H1 (cell line): ENCODE results near the gene EIF4A3. TPM values are rescaled to one million over a fixed set of nuclear protein-coding genes. Genes with fewer than 3 reads are reported as not detected.

Experiments
- CTCF ChIA-PET: fragments of 300-600 bp; sonication (Branson Sonifier 250); formaldehyde crosslinking; loops from one replicate; lab custom pipeline; 2021; ENCODE audit not compliant: partially characterized antibody; lab: Charles Lee
- POLR2A ChIA-PET: fragments of 300-600 bp; sonication (Branson Sonifier 250); formaldehyde crosslinking; loops from one replicate; lab custom pipeline; 2021; ENCODE audit warnings: inconsistent platforms; ENCODE audit not compliant: partially characterized antibody; lab: Charles Lee
- DNase-seq, 2 experiments: peaks; one replicate each; pipeline versions ENCODE4 v3.0.0 to v3.0.0-alpha.2; 2010 to 2022; ENCODE audit warnings: low spot score in 2 of 2, low read depth in 1 of 2, mixed read lengths in 1 of 2
- FAIRE-seq: peaks from 2 replicates; lab custom pipeline; 2011; peaks lifted over from hg19 to GRCh38; lab: Jason Lieb, UNC
- H2AFZ ChIP-seq: 2 replicates; pipeline ENCODE4 v1.8.1; 2012; ENCODE audit warnings: low read length, inconsistent platforms
- H2AK5ac ChIP-seq: 2 replicates; pipeline ENCODE4 v1.6.1; 2013; ENCODE audit warnings: low read depth, low read length
- H2BK120ac ChIP-seq: replicated peaks from 2 replicates; pipeline ENCODE3; 2013; ENCODE audit warnings: low read depth, low read length, inconsistent platforms
- H2BK12ac ChIP-seq: 2 replicates; pipeline ENCODE4 v1.6.1; 2013; ENCODE audit warnings: low read depth, low read length
- H2BK15ac ChIP-seq: 2 replicates; pipeline ENCODE4 v1.6.1; 2013; ENCODE audit warnings: low read length
- H2BK20ac ChIP-seq: 2 replicates; pipeline ENCODE4 v1.6.1; 2013; ENCODE audit warnings: low read length
- H2BK5ac ChIP-seq: 2 replicates; pipeline ENCODE4 v1.6.1; 2013; ENCODE audit warnings: low read depth, low read length
- H3K14ac ChIP-seq: 2 replicates; pipeline ENCODE4 v1.6.1; 2013; ENCODE audit warnings: inconsistent platforms; ENCODE audit not compliant: insufficient read length
- H3K18ac ChIP-seq: 2 replicates; pipeline ENCODE4 v1.6.1; 2013; ENCODE audit warnings: low read length; ENCODE audit errors: extremely low read depth
- H3K23ac ChIP-seq: 2 replicates; pipeline ENCODE4 v1.6.1; 2013; ENCODE audit warnings: inconsistent platforms; ENCODE audit not compliant: insufficient read length
- H3K23me2 ChIP-seq: 2 replicates; pipeline ENCODE4 v1.6.1; 2013; ENCODE audit warnings: low read depth, low read length
- H3K27ac ChIP-seq: 2 replicates; pipeline ENCODE4 v1.6.1; 2011; ENCODE audit warnings: low read depth, low read length, inconsistent platforms
- H3K27me3 ChIP-seq, 4 experiments: replicated peaks in 1 of 4; 1 replicate in 1 of 4; 2 replicates in 3 of 4; pipeline versions ENCODE4 v1.6.1 to v1.8.1; 2011 to 2013; ENCODE audit warnings: low read length in 3 of 4, mild to moderate bottlenecking in 3 of 4, inconsistent platforms in 2 of 4, mixed read lengths in 2 of 4, moderate library complexity in 1 of 4; ENCODE audit not compliant: control insufficient read depth in 3 of 4, insufficient read depth in 3 of 4; ENCODE audit errors: extremely low read depth in 1 of 4
- H3K36me3 ChIP-seq, 4 experiments: 2 replicates each; pipeline versions ENCODE4 v1.6.1 to v1.8.1; 2011 to 2013; ENCODE audit warnings: mild to moderate bottlenecking in 4 of 4, low read length in 3 of 4, moderate library complexity in 2 of 4, control low read depth in 1 of 4, inconsistent platforms in 1 of 4; ENCODE audit not compliant: insufficient read depth in 4 of 4, control insufficient read depth in 2 of 4
- H3K4ac ChIP-seq: replicated peaks from 2 replicates; pipeline ENCODE3; 2013; ENCODE audit warnings: low read length, low read depth, mixed read lengths, inconsistent platforms; ENCODE audit not compliant: insufficient read length
- H3K4me1 ChIP-seq, 4 experiments: replicated peaks in 1 of 4; 1 replicate in 1 of 4; 2 replicates in 3 of 4; pipeline versions ENCODE4 v1.6.1 to v1.8.1; 2011 to 2013; ENCODE audit warnings: low read length in 3 of 4, inconsistent platforms in 2 of 4, mixed read lengths in 1 of 4; ENCODE audit not compliant: insufficient read depth in 4 of 4, control insufficient read depth in 3 of 4
- H3K4me2 ChIP-seq, 2 experiments: 2 replicates each; pipeline versions ENCODE4 v1.6.1 to v1.8.1; 2011 to 2013; ENCODE audit warnings: low read depth in 2 of 2, low read length in 2 of 2, control low read depth in 1 of 2, inconsistent platforms in 1 of 2, mild to moderate bottlenecking in 1 of 2; ENCODE audit not compliant: insufficient read depth in 1 of 2
- H3K4me3 ChIP-seq, 4 experiments: fragments of 200-600, 300-600 bp in 1 of 4; sonication (generic), shearing (Covaris generic), sonication (Bioruptor Twin) in 1 of 4; 2 replicates each; pipeline versions ENCODE4 v1.5.1 to v1.8.1; 2011 to 2016; ENCODE audit warnings: low read length in 4 of 4, low read depth in 3 of 4, control low read depth in 2 of 4, inconsistent platforms in 2 of 4, mild to moderate bottlenecking in 2 of 4, mixed read lengths in 1 of 4, moderate library complexity in 1 of 4; ENCODE audit not compliant: insufficient read depth in 2 of 4; ENCODE audit errors: extremely low read depth in 1 of 4
- H3K56ac ChIP-seq: replicated peaks from 2 replicates; pipeline ENCODE3; 2013; ENCODE audit warnings: low read depth, mild to moderate bottlenecking, mixed read lengths, low read length, inconsistent platforms; ENCODE audit not compliant: insufficient read length
- H3K79me1 ChIP-seq: 2 replicates; pipeline ENCODE4 v1.6.1; 2013; ENCODE audit warnings: low read depth, low read length, control low read depth
- H3K79me2 ChIP-seq, 2 experiments: 2 replicates each; pipeline versions ENCODE4 v1.6.1 to v1.8.1; 2012 to 2013; ENCODE audit warnings: low read length in 2 of 2, mild to moderate bottlenecking in 2 of 2, inconsistent platforms in 1 of 2; ENCODE audit not compliant: insufficient read depth in 2 of 2, control insufficient read depth in 1 of 2
- H3K9ac ChIP-seq, 4 experiments: replicated peaks in 1 of 4; 1 replicate in 1 of 4; 2 replicates in 3 of 4; pipeline versions ENCODE4 v1.6.1 to v1.8.1; 2011 to 2013; ENCODE audit warnings: low read depth in 3 of 4, low read length in 3 of 4, control low read depth in 2 of 4, mild to moderate bottlenecking in 2 of 4, moderate library complexity in 2 of 4, inconsistent platforms in 1 of 4; ENCODE audit errors: extremely low read depth in 1 of 4
- H3K9me3 ChIP-seq, 2 experiments: 2 replicates each; pipeline versions ENCODE4 v1.6.1 to v1.8.1; 2012 to 2013; ENCODE audit warnings: mild to moderate bottlenecking in 2 of 2, moderate library complexity in 2 of 2, control low read depth in 1 of 2, inconsistent platforms in 1 of 2, low read depth in 1 of 2, low read length in 1 of 2, mixed read lengths in 1 of 2; ENCODE audit not compliant: insufficient read depth in 2 of 2
- H4K20me1 ChIP-seq, 2 experiments: replicated peaks in 1 of 2; 2 replicates each; pipeline versions ENCODE3 to v1.8.1; 2011 to 2013; ENCODE audit warnings: inconsistent platforms in 2 of 2, low read length in 2 of 2, mild to moderate bottlenecking in 1 of 2; ENCODE audit not compliant: insufficient read depth in 2 of 2, control insufficient read depth in 1 of 2
- H4K5ac ChIP-seq: 2 replicates; pipeline ENCODE4 v1.6.1; 2013; ENCODE audit warnings: low read length, low read depth, mixed read lengths, inconsistent platforms; ENCODE audit not compliant: insufficient read length
- H4K8ac ChIP-seq: 2 replicates; pipeline ENCODE4 v1.8.0; 2013; ENCODE audit warnings: mild to moderate bottlenecking, moderate library complexity, low read length, inconsistent platforms; ENCODE audit not compliant: insufficient read depth; ENCODE audit errors: extremely low read depth
- H4K91ac ChIP-seq: replicated peaks from 2 replicates; pipeline ENCODE3; 2013; ENCODE audit warnings: low read length, mixed read lengths, inconsistent platforms; ENCODE audit not compliant: insufficient read length
- CBX8 ChIP-seq: fragments of 300-800, 300-1000 bp; sonication (generic); IDR thresholded peaks from 2 replicates; pipeline ENCODE4 v1.7.1; 2016; ENCODE audit warnings: low read depth, low read length, borderline replicate concordance
- CTBP2 ChIP-seq: IDR thresholded peaks from 2 replicates; pipeline ENCODE4 v1.7.0; 2011; ENCODE audit warnings: borderline replicate concordance, mild to moderate bottlenecking, moderate library complexity, mixed read lengths, low read length; ENCODE audit not compliant: insufficient read depth, insufficient read length
- KDM1A ChIP-seq: fragments of 200-600, 300-600 bp; sonication (generic); IDR thresholded peaks from 2 replicates; pipeline ENCODE4 v1.7.1; 2016; ENCODE audit warnings: mild to moderate bottlenecking, low read length, borderline replicate concordance
- POLR2AphosphoS5 ChIP-seq: IDR thresholded peaks from 2 replicates; pipeline ENCODE4 v1.6.1; 2011; ENCODE audit warnings: low read depth, low read length
- POU5F1 ChIP-seq: IDR thresholded peaks from 2 replicates; pipeline ENCODE4 v1.6.1; 2011; ENCODE audit warnings: low read depth, mild to moderate bottlenecking, low read length, moderate library complexity
- SUZ12 ChIP-seq: fragments of 200-600 bp; sonication (generic); IDR thresholded peaks from 2 replicates; pipeline ENCODE4 v1.6.1; 2012; ENCODE audit warnings: mild to moderate bottlenecking, inconsistent platforms, low read length, moderate library complexity, mixed read lengths
- TBP ChIP-seq: IDR thresholded peaks from 2 replicates; pipeline ENCODE4 v1.6.1; 2011; ENCODE audit warnings: low read depth, low read length, improper control_type of control experiment
- WGBS, 2 experiments: shearing (Covaris generic) in 1 of 2; methylation state at CpG; one replicate each; pipeline versions ENCODE4 v1.1.6 to v1.1.7; 2013 to 2015; ENCODE audit warnings: low lambda C conversion rate in 2 of 2, mixed read lengths in 2 of 2, inconsistent platforms in 1 of 2, low coverage in 1 of 2, missing lambda C conversion rate in 1 of 2; ENCODE audit not compliant: insufficient replicate concordance in 2 of 2, insufficient coverage in 1 of 2, insufficient read length in 1 of 2; ENCODE audit errors: extremely low coverage in 1 of 2, missing lambda C conversion rate in 1 of 2; 5-methylcytosine and 5-hydroxymethylcytosine counted together
- polyA plus RNA-seq, 7 experiments: library from polyadenylated mRNA; depleted of rRNA in 3 of 7; stranded (reverse) in 5 of 7; unstranded in 2 of 7; fragments of >200 nt in 5 of 7; fragments of 200-250 nt in 2 of 7; gene quantifications; 1 replicate in 5 of 7; 2 replicates in 1 of 7; 4 replicates in 1 of 7; pipeline versions ENCODE4 v1.2.1 to v1.2.3, GENCODE V29; 2011 to 2013; ENCODE audit warnings: missing spikeins in 2 of 7, mixed read lengths in 2 of 7
- total RNA-seq: library from RNA; stranded (reverse); fragmentation: NEBNext Ultra II Directional; extraction: Animal tissue kit (Norgen Biotek cat#: 25700); gene quantifications from 2 replicates; pipeline ENCODE4 v1.2.1, GENCODE V29; 2021

EIF4A3 gene
- total and polyA plus RNA-seq, 2 of the 8 experiments (the other 6 are each of a cell fraction or from before 2014, with no cell fraction given), result 142 to 146 TPM

GRCh38 chr17:80116921-80117380 is 30.0 kb downstream of the EIF4A3 start:
- DNase-seq (no peak), FAIRE-seq (no peak)
- Histone ChIP-seq H4K5ac (no peak overlapping the region), H3K27me3 (no peaks in the 10 kb centered on the region), H2BK12ac (no peak overlapping the region), H2BK20ac (no peak overlapping the region), H2BK15ac (no peak overlapping the region), H4K91ac (no peak overlapping the region), H4K8ac (no peak overlapping the region), H2BK5ac (no peak overlapping the region), H3K79me2 (no peaks in the 10 kb centered on the region), H3K79me1 (0 out of 2 replicates have a peak, but pooled peaks cover 2% of the 10 kb centered on the region), H3K14ac (no peak overlapping the region), H3K27ac (no peak overlapping the region), H3K56ac (no peak overlapping the region), H3K9ac (no peak overlapping the region), H3K4me2 (no peak overlapping the region), H4K20me1 (no peaks in the 10 kb centered on the region), H3K4me1 (peaks cover 0 to 11% (median 8%) of the 10 kb centered on the region in 4 experiments; a peak in 4 of 7 replicates), H3K4me3 (no peak overlapping the region), H3K4ac (no peak overlapping the region), H3K18ac (no peak overlapping the region), H2AK5ac (no peak overlapping the region), H3K23me2 (no peaks in the 10 kb centered on the region), H2BK120ac (no peak overlapping the region), H2AFZ (no peak overlapping the region), H3K36me3 (no peaks in the 10 kb centered on the region), H3K23ac (no peak overlapping the region), H3K9me3 (no peaks in the 10 kb centered on the region)
- TF ChIP-seq CBX8 (no peak), CTBP2 (no peak), TBP (no peak), POLR2AphosphoS5 (no peak), SUZ12 (no peak), POU5F1 (no peak), KDM1A (peak; percentile 57; the same call in 1 of the 2 replicates)
- 97% methylated on average over 10 of the region's 13 CpGs; no CpG with 5 or more reads in 1 of the 2 experiments for WGBS, 2 experiments
- ChIA-PET CTCF (interaction anchor here (1.0 to 1.6 kb wide), 3 partner anchors 12 to 109 kb away, joined by 3 to 4 read pairs (median 3); no protein-coding TSS in a partner anchor), POLR2A (interaction anchor here (0.9 to 1.8 kb wide), 4 partner anchors 9 to 26 kb away, joined by 3 to 7 read pairs (median 4); no protein-coding TSS in a partner anchor)
